GM19455 (cell line): ENCODE data around the gene ST6GALNAC6.
"Not testable (repeated sequence)": the region's sequence is repeated elsewhere in the genome, so short reads cannot be mapped to it uniquely, and the experiment has no call there.

Experiments used
- ATAC-seq: cut with Tn5 transposase; IDR thresholded peaks from one replicate; pipeline ENCODE4 v1.9.1; 2021; ENCODE audit not compliant: unreplicated experiment

Gene ST6GALNAC6

DNA sequence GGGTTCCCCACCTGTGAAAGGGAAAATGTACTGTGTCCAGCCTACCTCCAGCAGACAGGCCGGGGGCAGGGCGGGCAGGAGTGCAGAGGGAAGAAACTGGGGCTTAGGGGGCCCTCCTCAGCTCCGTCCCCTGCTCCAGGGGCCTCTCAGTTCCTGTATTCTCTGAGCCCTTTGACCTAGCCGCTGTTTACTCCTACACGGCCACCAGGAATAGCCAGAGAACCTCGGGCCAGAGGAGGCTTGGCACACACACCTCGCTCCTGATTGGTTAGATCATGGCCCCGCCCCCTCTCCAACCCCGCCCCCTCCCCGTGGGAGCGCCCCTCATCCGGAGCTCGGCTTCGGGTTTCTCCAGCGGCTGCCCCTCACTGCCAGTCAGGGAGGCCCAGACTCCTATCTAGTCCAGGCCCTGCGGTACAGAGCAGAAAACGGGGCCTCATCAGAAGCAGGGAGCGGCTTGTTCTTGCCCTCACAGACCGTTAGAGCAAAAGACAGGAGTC, 2.2 kb downstream of the ST6GALNAC6 start:
- ATAC-seq = no peak

DNA sequence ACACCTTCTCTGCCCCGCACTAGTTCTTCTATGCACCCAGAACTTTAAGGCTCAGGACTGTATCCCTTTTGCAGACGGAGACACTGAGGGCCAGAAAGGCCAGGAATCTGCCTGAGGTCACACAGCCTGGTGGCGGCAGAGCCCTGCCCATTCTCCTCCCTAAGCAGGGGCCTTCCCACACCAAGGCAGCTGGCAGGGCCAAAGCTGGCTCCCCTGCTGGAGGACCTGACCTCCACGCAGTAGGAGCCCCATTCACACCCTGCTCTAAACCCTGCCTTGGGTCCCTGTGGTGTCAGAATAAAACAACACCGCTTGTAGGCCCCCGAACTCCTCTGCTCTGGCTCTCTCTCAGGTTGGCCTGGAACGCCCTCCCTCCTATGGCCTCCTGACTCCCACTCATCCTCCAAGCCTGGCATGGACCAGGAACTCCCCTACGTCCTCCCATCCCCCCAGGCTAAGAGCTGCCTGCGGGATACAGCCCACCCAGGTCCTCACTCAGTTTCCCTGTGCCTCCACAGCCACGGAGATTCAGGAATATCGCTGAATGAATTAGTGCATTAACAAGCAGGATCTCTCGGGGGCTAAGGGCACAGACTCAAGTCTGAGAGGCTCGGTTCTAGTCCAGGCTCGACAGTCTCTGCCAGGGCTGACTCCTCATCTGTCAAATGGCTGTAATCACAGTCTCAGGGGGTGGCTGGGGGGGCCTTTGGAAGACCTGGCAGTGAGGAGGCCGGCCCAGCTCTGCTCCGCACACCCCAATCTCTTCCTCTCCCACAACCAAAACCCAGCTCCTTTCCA, 2.8 kb downstream of the ST6GALNAC6 start:
- ATAC-seq = no peak

DNA sequence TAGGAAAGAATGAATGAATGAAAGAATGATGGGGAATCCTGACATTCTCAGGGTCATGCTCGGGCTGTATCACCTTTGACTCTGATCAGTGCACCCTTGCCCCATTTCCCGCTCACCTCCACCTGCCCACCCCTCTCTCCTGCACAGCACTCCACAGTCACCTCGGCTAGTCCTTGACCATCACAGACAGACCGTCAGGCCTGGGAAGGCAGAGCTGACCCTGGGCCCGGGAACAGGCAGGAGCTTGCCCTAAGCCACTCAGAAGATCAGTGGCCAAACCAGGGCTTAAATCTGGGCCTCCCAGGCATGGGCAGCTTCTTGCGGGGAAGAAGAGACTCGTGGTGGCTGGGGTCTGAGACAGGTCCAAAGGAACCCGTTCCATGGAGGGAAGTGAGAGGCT, 3.6 kb downstream of the ST6GALNAC6 start:
- ATAC-seq = no peak

DNA sequence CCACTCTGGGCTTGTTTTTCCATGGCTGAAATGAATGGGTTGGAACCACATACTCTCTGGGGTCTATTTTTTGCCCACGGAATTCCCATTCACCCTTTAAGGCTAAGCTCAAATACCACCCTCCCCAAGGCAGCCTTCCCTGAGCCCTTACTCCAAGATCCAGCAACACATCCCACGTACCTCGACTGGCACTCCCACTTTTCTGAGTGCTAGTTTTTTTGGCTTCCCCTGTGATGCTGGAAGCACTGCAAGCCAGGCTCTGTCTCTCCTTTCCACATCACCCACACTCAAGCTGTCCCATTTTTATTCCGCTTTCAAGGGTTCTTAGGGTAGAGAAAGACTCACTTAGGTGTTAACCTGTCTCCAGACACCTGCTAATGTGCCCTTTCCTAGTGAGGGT, 6.0 kb downstream of the ST6GALNAC6 start:
- no peak for ATAC-seq

DNA sequence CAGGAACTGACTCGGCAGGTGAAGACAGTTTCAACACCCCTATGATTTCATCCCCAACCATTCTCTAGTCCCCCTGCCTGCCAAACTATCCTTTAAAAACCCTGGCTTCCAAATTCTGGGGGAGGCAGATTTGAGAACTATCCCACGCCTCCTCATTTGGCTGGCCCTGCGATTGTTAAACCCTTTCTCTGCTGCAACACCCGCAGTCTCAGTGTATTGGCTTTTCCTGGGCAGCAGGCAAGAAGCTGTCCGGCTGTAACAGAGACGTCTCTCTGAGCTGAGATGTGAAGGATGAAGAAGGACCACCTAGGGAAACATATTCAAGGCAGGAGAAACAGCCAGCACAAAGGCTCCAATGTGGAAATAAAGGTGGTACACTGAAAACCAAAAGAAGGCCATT, 6.6 kb downstream of the ST6GALNAC6 start:
- ATAC-seq = no peak

DNA sequence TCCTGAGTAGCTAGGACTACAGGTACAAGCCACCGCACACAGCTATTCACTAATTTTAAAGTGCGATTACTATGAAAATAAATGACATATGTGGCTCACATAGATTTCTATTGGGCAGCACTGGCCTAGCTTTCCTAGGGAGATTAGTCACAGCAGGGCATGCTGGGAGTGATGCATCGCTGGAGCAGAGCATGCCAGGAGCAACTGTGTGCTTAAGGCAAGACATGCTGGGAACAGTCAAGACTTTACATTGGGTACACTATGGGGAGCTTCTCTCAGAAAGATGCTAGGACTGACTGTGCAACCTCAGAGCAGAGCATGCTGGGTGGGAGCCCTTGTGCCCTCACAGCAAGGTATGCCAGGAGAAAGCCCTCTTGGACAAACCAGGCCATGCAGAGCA, 9.3 kb downstream of the ST6GALNAC6 start:
- ATAC-seq = no peak

DNA sequence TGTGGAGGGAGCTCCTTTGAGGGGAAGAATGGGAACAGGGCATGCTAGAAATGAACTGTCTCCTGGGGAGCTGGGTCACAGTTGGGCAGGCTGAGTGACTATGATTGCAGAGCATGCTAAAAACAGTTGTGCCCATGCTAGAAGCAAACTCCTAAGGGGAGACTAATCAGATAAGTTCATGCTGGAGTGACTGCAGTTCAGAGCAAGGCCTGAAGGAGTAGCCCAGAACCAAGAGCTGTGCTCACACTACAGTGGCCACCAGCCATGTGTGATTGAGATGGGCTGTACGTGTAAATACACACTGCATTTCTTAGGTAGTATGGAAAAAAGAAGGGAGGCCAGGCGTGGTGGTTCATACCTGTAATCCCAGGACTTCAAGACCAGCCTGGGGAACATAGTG, 11.6 kb downstream of the ST6GALNAC6 start:
- no peak for ATAC-seq

DNA sequence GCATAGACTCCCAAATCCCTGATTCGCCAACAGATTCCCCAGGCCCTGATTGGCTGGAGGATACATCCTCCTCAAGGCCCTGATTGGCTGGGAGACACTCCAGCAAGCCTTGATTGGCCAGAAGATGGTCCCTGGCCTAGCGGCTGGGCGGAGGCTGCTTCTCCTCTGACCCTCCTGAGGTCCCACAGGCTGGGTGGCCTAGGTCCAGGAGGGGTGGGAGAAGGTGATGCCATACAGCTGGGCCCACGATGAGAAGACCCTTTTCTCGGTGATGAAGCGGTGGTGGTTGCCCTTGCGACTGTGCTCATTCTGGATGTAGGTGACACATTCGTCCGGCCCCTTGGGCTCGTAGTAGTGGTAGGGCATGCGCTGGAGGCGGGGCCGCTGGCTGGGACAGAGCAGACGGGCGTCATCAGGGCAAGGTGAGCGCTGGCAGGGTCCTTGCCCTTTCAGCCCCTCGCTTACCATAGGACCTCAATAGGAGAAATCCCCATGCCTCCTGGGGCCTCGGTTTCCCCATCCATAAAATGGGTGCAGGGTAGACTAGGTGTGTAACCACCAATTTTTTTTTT, 12.9 kb downstream of the ST6GALNAC6 start:
- ATAC-seq = no peak

DNA sequence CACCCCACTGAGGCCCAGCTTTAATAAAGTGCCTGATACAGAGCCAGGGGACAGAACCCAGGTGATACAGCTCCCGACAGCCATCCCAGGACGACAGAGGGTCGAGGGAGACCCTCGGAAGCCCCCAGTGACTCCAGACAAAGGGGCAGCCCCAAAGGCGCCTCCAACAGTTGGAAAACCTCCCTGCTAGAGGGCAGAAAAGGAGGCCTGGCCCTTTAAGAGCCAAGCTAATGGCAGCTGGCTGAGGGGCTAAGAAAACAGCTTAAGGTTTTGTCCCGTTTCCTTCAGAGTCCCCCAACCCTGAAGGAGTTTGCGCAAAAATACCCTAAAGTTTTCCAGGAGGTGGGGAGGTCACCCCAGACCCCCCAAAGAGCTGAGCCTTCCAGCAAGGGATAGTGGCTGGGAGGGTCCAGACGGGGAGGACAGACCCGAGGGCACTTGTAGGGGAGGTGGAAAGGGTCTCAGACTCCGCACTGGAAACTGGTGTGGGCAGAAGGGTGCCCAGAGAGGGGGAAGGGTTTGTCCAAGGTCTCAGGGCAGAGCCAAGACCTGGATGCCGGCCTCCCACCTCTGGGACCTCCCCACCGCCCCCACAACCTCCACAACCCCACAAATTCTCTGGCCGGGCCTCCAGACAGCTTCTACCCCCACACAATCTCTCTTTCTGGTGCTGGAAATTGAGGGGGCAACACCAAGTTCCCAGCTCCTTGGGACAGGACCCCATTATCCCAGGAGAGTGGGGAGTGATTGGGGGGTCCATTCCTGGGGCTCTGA, 13.7 kb downstream of the ST6GALNAC6 start:
- ATAC-seq = no peak

DNA sequence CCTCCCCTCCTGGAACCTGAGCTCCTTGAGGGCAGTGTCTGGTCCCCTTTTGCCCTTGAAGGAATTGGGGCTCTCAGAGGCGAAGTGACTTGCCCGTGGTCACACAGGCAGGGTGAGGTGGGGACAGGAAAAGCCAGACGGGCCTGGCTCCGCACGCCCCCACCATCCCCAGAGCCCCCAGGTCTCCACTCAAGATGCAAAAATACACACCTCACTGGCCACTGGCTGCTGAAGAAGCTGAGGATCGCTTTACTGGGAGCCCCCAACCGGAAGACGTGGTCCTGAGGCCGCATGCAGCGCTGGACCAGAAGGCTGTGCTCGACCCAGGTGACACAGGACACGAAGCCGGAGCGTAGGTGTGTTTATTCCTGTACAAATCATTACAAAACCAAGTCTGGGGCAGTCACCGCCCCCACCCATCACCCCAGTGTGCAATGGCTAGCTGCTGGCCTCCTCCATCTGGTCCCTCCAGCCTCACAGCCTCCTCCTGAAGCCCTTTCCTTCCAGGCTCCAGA, 14.4 kb downstream of the ST6GALNAC6 start:
- ATAC-seq = no peak

DNA sequence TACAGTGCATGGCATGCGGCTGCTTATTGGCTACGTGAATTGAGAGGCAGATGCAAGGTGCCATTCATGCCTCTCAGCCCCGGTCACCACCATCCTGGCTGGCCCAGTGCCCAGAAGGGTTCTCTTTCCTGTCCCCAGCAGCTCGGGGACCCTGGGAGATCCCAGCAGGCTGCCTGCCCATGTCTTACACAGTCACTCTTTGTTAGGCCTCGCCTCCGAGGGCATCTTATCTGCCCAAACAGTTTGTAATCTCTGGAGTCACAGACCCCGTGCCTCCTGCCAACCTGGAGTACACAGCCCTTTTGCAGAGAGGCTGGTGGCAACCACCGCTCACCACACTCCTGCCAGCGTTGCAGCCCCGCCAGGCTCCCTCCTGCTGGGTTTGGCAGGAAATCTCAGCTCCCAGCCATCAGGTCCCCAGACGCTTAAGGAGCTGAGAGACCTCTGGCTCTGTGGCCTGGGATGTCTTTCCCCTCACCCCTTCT, 14.9 kb downstream of the ST6GALNAC6 start:
- no peak for ATAC-seq

DNA sequence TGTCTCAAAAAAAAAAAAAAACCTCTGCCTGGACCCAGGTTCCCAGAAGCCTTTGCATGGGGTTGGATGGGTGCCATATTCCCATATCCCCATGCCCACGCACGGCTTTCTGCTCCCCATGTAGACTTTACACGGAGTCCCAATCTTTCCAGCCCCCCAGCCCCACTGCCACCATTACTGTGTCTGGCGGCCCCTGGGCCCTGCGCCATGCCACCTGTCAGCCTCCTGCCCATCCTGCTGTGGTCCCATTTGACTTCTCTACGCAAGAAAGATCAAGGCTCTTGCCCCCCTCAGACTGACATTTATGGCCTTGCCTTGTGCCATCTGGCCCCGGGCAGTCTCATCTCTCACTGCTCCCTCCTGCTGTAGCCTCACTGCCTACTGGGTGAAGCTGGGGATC, 15.4 kb downstream of the ST6GALNAC6 start:
- ATAC-seq = no peak

DNA sequence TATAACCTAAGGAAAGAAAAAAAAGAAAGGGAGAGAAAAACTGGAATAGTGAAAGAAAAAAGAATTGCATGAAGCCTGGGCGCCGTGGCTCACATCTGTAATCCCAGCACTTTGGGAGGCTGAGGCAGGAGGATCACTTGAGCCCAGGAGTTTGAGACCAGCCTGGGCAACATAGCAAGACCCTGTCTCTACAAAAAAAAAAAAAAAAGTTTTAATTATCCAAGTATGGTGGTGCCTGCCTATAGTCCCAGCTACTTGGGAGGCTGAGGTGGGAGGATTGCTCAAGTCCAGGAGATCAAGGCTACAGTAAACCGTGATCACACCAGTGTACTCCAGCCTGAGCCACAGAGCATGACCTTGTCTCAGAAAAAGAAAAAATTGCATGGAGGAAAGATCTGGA, 17.7 kb downstream of the ST6GALNAC6 start:
- ATAC-seq = not testable (repeated sequence)

DNA sequence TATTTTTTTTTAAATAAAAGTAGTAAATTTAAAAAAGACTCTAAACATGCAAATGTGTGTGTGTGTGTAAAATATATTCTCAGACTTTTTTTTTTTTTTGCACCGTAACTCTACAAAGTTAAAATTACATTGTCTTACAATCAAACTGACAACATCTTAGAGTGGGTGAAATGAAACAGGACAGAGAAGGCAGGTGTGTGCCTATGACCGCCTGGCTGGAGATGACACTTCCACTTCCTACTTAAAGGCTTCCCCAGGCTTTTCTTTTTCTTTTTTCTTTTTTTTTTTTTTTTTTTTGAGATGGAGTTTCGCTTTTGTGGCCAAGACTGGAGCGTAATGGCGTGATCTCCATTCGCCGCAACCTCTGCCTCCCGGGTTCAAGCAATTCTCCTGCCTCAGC, 19.3 kb downstream of the ST6GALNAC6 start:
- ATAC-seq = no peak

DNA sequence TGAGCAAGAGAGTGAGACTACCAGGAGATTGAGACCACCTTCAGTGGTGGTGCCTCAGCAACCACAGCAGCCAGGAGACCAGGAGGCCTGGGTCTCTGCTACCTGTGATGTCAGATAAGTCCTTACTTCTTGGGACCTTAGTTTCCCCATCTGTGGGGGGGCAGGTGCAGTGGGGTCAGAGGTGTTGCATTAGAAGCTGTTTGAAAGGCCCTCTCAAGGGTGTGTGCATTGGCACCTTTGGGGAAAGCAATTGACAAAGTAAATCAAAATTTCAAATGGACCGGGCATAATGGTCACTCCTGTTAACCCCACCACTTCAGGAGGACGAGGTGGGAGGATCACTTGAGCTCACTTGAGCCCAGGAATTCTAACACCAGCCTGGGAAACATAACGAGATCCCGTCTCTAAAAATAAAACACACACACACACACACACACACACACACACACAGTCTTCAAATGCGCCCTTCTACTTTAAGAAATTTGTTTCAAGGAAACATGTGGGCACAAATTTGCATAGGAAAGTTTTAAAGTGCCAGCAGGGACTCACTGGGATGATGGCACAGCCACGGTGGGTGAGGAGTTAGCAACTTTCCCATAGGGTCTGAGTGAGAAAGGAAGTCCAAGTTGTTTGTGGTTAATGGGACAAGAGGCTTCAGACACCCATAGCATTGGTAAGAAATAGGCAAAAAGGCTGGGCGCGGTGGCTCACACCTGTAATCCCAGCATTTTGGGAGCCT, 20.6 kb downstream of the ST6GALNAC6 start:
- ATAC-seq = no peak

DNA sequence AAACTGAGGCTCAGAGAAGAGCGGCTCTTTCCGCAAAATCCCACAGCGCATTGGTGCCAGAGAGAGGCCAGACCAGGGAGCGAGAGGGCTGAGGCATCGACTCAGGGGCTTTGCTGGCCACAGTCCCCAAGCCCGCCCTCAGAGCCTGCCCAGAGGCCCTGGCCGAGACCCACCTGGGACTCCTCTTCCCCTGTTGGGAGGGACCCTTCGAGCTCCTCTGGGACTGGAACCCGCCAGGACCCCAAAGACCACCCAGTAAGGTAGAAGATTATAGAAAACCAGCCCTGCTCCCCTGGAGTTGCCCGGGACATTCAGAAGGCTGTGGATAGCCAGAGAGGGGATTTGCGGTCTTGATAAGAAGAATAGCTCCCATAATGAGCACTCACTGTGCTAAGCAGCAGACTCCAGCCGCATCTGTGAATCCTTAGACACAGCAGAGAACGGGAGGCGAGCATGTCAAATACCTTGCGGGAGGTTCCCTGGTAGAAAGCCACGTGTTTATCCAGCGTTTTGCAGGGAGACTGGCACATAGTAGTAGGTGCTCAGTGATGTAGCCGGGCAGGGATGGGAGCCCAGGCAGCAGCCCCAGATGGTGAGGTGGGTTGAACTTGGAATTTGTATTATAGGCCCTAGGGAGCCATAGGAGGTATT, 21.3 kb downstream of the ST6GALNAC6 start:
- no peak for ATAC-seq

DNA sequence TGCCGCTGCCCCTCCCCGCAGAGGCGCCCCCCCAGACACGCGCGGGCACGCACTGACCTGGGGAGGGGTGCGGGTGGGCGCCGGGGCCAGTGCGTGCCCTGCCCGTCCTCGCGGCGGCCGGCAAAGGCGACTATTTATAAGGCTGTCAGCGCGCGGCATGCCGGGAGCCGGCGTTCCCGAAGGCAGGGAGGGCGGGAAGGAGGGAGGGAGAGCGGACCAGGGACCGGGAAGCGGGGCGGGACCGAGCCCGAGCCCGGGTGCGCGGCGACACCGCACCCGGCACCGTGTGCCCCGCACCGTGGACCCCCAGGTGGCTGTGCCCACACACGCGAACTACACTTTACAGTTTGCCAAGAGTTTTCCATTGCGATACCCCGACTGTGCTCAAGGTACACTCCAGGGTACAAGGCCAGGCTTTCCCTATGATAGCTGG, 21.8 kb downstream of the ST6GALNAC6 start, which contains the start of gene AK1:
TSS of gene AK1 (minus strand) at position 110 of the 433 bp plus-strand sequence. CDS start 3,058 bp downstream, outside the sequence.
- no peak for ATAC-seq

DNA sequence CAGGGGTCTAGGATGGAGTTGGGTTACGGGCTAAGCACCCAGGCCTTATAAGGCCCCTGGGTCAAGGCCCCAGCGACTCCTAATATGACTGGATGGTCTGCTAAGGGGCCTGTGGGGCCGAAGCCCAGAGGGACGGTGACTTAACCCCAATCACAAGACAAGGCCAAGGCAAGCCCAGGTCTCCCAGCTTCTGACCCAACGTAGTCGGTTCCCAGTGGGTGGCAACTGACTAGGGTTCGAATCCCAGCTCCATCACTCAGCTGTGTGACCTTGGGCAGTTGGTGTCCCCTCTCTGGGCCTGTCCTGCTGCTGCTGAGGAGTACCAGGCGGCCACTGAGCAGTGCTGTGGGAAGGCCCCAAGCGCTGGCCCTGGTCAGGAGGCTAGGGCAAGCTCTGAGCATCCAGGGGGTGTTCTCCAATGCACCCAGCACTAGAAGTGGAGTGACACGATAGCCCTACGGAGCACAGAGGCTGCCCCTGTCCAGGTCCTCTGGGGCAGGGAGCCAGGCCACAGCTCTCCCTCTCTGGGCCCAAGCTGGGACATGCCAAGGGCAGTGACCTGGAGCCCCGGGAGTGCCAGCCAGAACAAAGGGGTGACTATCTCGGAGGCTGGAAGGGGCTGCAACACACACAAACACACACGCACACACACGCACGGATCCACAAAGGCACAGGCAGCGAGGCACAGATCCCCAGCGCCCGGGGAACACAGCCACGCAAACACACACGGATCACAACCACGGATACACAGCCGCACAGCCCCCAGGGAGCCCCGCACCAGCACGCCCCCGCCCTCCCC, 22.4 kb downstream of the ST6GALNAC6 start:
- no peak for ATAC-seq

DNA sequence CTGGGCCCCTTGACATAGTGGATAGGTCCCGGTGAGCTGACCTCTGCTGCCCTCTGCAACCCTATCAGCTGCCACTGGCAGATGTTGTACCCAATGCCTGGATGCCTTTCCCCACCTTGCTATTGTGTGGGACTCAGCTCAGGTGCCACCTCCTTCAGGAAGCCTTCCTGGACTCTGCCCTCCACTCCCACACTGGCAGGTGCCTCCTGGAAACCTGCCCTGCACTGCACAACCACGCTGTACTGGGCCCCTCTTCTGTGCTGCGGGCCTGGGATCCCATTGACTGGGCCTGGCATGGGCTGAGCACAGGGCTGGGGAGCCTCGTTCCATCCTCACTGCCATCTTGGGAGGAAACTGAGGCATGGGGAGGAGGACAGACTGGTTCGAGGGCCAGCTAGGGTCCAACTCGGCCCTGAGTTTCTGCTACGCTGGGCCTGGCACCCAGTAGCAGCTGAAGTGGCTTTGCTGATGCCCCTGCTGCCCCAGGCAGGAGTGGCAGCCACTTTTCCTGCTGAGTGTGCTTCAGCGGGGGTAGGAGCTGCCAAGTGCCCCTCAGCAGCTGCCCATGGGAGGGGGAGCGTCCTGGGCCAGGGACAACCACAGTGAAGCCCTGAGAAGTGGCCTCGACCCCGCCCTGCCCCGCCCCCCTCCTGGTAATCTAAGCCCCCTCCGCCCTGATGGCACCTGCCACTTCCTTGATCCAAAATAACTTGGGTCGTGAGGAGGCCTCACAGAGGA, 23.2 kb downstream of the ST6GALNAC6 start:
- ATAC-seq = no peak
